Measurements from ENCODE around the gene YIPF3.
A peak's percentile ranks its signal among the peaks of the same experiment; 100 is the strongest.
"Not testable (repeated sequence)": the region's sequence is repeated elsewhere in the genome, so short reads cannot be mapped to it uniquely, and the experiment has no call there.

YIPF3 gene

GRCh38 chr6:43516697-43517504 lies at the start of gene YIPF3, which contains the start of gene POLR1C:
TSS of gene YIPF3 (minus strand) at chr6:43516926. CDS start at chr6:43516807, 119 bp downstream.
TSS of gene POLR1C (plus strand) at chr6:43517089. CDS start at chr6:43517110, 21 bp downstream.
- in situ Hi-C loops (cut with MboI; ENCODE audit: low pct_unique_long_range_greater_than_20kb, low sequenced_read_pairs, unreplicated experiment), result no loop called here
- DNase-seq (ENCODE audit: low spot score), result peak; percentile 96
- no peak for TF ChIP-seq CTCF (IDR thresholded peaks at IDR 0.05; ENCODE audit: extremely low read depth, insufficient read depth, missing control alignments)

GRCh38 chr6:43559328-43559727 lies 42.6 kb upstream of the YIPF3 start:
- no peak for DNase-seq (ENCODE audit: low spot score)
- in situ Hi-C loops (cut with MboI; ENCODE audit: low pct_unique_long_range_greater_than_20kb, low sequenced_read_pairs, unreplicated experiment), result no loop called here

GRCh38 chr6:43557620-43558019 lies 40.9 kb upstream of the YIPF3 start:
- in situ Hi-C loops (cut with MboI; ENCODE audit: low pct_unique_long_range_greater_than_20kb, low sequenced_read_pairs, unreplicated experiment); DNase-seq (ENCODE audit: low spot score): not testable (repeated sequence)

More at GRCh38 chr6:43559328-43559727, 42.6 kb upstream of the YIPF3 start:
- no peak for TF ChIP-seq CTCF (IDR thresholded peaks at IDR 0.05; ENCODE audit: extremely low read depth, insufficient read depth, missing control alignments)

- no peak for DNase-seq (ENCODE audit: low spot score)
- no peak for TF ChIP-seq CTCF (IDR thresholded peaks at IDR 0.05; ENCODE audit: extremely low read depth, insufficient read depth, missing control alignments)
- in situ Hi-C loops (cut with MboI; ENCODE audit: low pct_unique_long_range_greater_than_20kb, low sequenced_read_pairs, unreplicated experiment), result no loop called here
Observed at GRCh38 chr6:43547222-43547621, 30.5 kb upstream of the YIPF3 start.

GRCh38 chr6:43544461-43544860 lies 27.7 kb upstream of the YIPF3 start:
- in situ Hi-C loops (cut with MboI; ENCODE audit: low pct_unique_long_range_greater_than_20kb, low sequenced_read_pairs, unreplicated experiment), result no loop called here
- TF ChIP-seq CTCF (IDR thresholded peaks at IDR 0.05; ENCODE audit: extremely low read depth, insufficient read depth, missing control alignments), result no peak
- DNase-seq (ENCODE audit: low spot score), result no peak

GRCh38 chr6:43541774-43542471 lies 25.2 kb upstream of the YIPF3 start:
- peak; percentile 52 for DNase-seq (ENCODE audit: low spot score)
- in situ Hi-C loops (cut with MboI; ENCODE audit: low pct_unique_long_range_greater_than_20kb, low sequenced_read_pairs, unreplicated experiment), result no loop called here
- TF ChIP-seq CTCF (IDR thresholded peaks at IDR 0.05; ENCODE audit: extremely low read depth, insufficient read depth, missing control alignments), result no peak

- no peak for TF ChIP-seq CTCF (IDR thresholded peaks at IDR 0.05; ENCODE audit: extremely low read depth, insufficient read depth, missing control alignments)
- no peak for DNase-seq (ENCODE audit: low spot score)
- in situ Hi-C loops (cut with MboI; ENCODE audit: low pct_unique_long_range_greater_than_20kb, low sequenced_read_pairs, unreplicated experiment), result no loop called here
Observed at GRCh38 chr6:43540507-43540906, 23.8 kb upstream of the YIPF3 start.

GRCh38 chr6:43539409-43539808 lies 22.7 kb upstream of the YIPF3 start:
- in situ Hi-C loops (cut with MboI; ENCODE audit: low pct_unique_long_range_greater_than_20kb, low sequenced_read_pairs, unreplicated experiment); DNase-seq (ENCODE audit: low spot score): not testable (repeated sequence)

- in situ Hi-C loops (cut with MboI; ENCODE audit: low pct_unique_long_range_greater_than_20kb, low sequenced_read_pairs, unreplicated experiment); DNase-seq (ENCODE audit: low spot score): not testable (repeated sequence)
Observed at GRCh38 chr6:43538986-43539385, 22.3 kb upstream of the YIPF3 start.
